Endodermal cell (in vitro differentiated cells): ENCODE measurements around the gene ATP8B1. TPM values are rescaled to one million over a fixed set of nuclear protein-coding genes. Genes with fewer than 3 reads are reported as not detected.

Experiments
- DNase-seq: peaks from one replicate; pipeline ENCODE4 v3.0.0-alpha.2; 2017
- H3K27ac ChIP-seq: 2 replicates; pipeline ENCODE4 v1.5.1; 2013; ENCODE audit warnings: mild to moderate bottlenecking, low read depth, low read length, moderate library complexity
- H3K27me3 ChIP-seq: 2 replicates; pipeline ENCODE4 v1.6.1; 2013; ENCODE audit warnings: mild to moderate bottlenecking, low read length, moderate library complexity; ENCODE audit not compliant: insufficient read depth, control insufficient read depth, poor library complexity, severe bottlenecking
- H3K36me3 ChIP-seq: 2 replicates; pipeline ENCODE4 v1.7.0; 2013; ENCODE audit warnings: mild to moderate bottlenecking, low read length, moderate library complexity; ENCODE audit not compliant: control insufficient read depth, insufficient read depth
- H3K4me1 ChIP-seq: one replicate; pipeline ENCODE4 v1.7.0; 2013; ENCODE audit warnings: low read length; ENCODE audit not compliant: control insufficient read depth, insufficient read depth
- H3K4me3 ChIP-seq: 2 replicates; pipeline ENCODE4 v1.5.1; 2013; ENCODE audit warnings: mild to moderate bottlenecking, low read length, moderate library complexity
- H3K9ac ChIP-seq: 2 replicates; pipeline ENCODE4 v1.6.1; 2013; ENCODE audit warnings: mild to moderate bottlenecking, low read length, moderate library complexity; ENCODE audit not compliant: poor library complexity, severe bottlenecking; ENCODE audit errors: extremely low read depth
- H3K9me3 ChIP-seq: 2 replicates; pipeline ENCODE4 v1.6.1; 2013; ENCODE audit warnings: mild to moderate bottlenecking, low read length, moderate library complexity; ENCODE audit not compliant: control insufficient read depth
- H3K27ac Mint-ChIP-seq: 2 replicates; pipeline ENCODE4 v1.8.0; 2020; ENCODE audit warnings: mixed read lengths
- H3K27me3 Mint-ChIP-seq: 2 replicates; pipeline ENCODE4 v1.8.0; 2021; ENCODE audit warnings: mild to moderate bottlenecking, mixed read lengths; ENCODE audit not compliant: insufficient read depth
- H3K36me3 Mint-ChIP-seq: 2 replicates; pipeline ENCODE4 v1.8.0; 2020; ENCODE audit warnings: low read depth, mixed read lengths
- H3K4me1 Mint-ChIP-seq: 2 replicates; pipeline ENCODE4 v1.8.0; 2020; ENCODE audit warnings: mixed read lengths
- H3K4me3 Mint-ChIP-seq: 2 replicates; pipeline ENCODE4 v1.8.0; 2020; ENCODE audit warnings: mild to moderate bottlenecking, moderate library complexity, mixed read lengths
- H3K9me3 Mint-ChIP-seq: 2 replicates; pipeline ENCODE4 v1.8.0; 2020; ENCODE audit warnings: mild to moderate bottlenecking, mixed read lengths
- CTCF ChIP-seq: fragments of 200-600 bp; sonication (generic); conservative IDR thresholded peaks from 2 replicates; pipeline ENCODE4 v1.5.0; 2021; ENCODE audit warnings: antibody characterized with exemption, mild to moderate bottlenecking
- WGBS, 2 experiments: methylation state at CpG; one replicate each; pipeline versions ENCODE4 v1.1.5 to v1.1.7; 2013; ENCODE audit warnings: missing lambda C conversion rate in 2 of 2, mixed read lengths in 1 of 2; ENCODE audit not compliant: insufficient coverage in 1 of 2, insufficient read length in 1 of 2; 5-methylcytosine and 5-hydroxymethylcytosine counted together
- total RNA-seq, 2 donors: library from RNA; stranded (reverse); fragmentation: NEBNext Ultra II Directional in 1 of 2; extraction: Animal tissue kit (Norgen Biotek cat#: 25700) in 1 of 2; gene quantifications; 2 replicates in 1 of 2; 3 replicates in 1 of 2; pipeline ENCODE4 v1.2.1, GENCODE V29; 2021

ATP8B1 gene
- total RNA-seq, 2 donors from 2014 or later = 1.7 to 13.5 TPM

GRCh38 chr18:57843386-57843785 lies 40.3 kb upstream of the ATP8B1 start:
- DNase-seq = no peak
- Histone ChIP-seq H3K36me3 (no peaks in the 10 kb centered on the region), H3K9ac (no peak overlapping the region), H3K9me3 (no peaks in the 10 kb centered on the region), H3K4me1 (peaks cover 5% of the 10 kb centered on the region), H3K27ac (no peak overlapping the region), H3K27me3 (no peaks in the 10 kb centered on the region), H3K4me3 (no peak overlapping the region)
- no peaks in the 10 kb centered on the region for H3K36me3 Mint-ChIP-seq
- TF ChIP-seq CTCF = no peak
- H3K27ac Mint-ChIP-seq = no peak overlapping the region
- H3K4me3 Mint-ChIP-seq = no peak overlapping the region
- 77 to 80% methylated on average over 5 of the region's 5 CpGs for WGBS, 2 experiments
- H3K4me1 Mint-ChIP-seq = peaks cover 15% of the 10 kb centered on the region
- no peaks in the 10 kb centered on the region for H3K9me3 Mint-ChIP-seq
- H3K27me3 Mint-ChIP-seq = peaks cover 4% of the 10 kb centered on the region

GRCh38 chr18:57841568-57841967 lies 38.5 kb upstream of the ATP8B1 start:
- Histone ChIP-seq H3K36me3 (no peaks in the 10 kb centered on the region), H3K4me1 (peaks cover 5% of the 10 kb centered on the region), H3K27me3 (no peaks in the 10 kb centered on the region), H3K9ac (no peak overlapping the region), H3K9me3 (no peaks in the 10 kb centered on the region), H3K4me3 (no peak overlapping the region), H3K27ac (no peak overlapping the region)
- WGBS, 2 experiments = 95% methylated on average over 2 of the region's 2 CpGs; no CpG with 5 or more reads in 1 of the 2 experiments
- no peak for DNase-seq
- Mint-ChIP-seq H3K36me3 (no peaks in the 10 kb centered on the region), H3K27me3 (peaks cover 4% of the 10 kb centered on the region), H3K4me3 (no peak overlapping the region), H3K4me1 (peaks cover 14% of the 10 kb centered on the region), H3K9me3 (no peaks in the 10 kb centered on the region), H3K27ac (no peak overlapping the region)
- no peak for TF ChIP-seq CTCF

- Mint-ChIP-seq H3K36me3 (no peaks in the 10 kb centered on the region), H3K27ac (no peak overlapping the region), H3K4me3 (no peak overlapping the region), H3K4me1 (peaks cover 7% of the 10 kb centered on the region), H3K9me3 (no peaks in the 10 kb centered on the region), H3K27me3 (peaks cover 4% of the 10 kb centered on the region)
- no peak overlapping the region for H3K4me3 ChIP-seq
- H3K9me3 ChIP-seq = no peaks in the 10 kb centered on the region
- no peak for TF ChIP-seq CTCF
- no peak overlapping the region for H3K27ac ChIP-seq
- H3K9ac ChIP-seq = no peak overlapping the region
- H3K4me1 ChIP-seq = no peaks in the 10 kb centered on the region
- no peak for DNase-seq
- no peaks in the 10 kb centered on the region for H3K27me3 ChIP-seq
- 92 to 95% methylated on average over 5 to 6 of the region's 6 CpGs for WGBS, 2 experiments
- H3K36me3 ChIP-seq = no peaks in the 10 kb centered on the region
These were observed 36.8 kb upstream of the ATP8B1 start for GRCh38 chr18:57839942-57840381.
